ENCODE measurements around the gene KCTD1.

The KCTD1 gene

DNA sequence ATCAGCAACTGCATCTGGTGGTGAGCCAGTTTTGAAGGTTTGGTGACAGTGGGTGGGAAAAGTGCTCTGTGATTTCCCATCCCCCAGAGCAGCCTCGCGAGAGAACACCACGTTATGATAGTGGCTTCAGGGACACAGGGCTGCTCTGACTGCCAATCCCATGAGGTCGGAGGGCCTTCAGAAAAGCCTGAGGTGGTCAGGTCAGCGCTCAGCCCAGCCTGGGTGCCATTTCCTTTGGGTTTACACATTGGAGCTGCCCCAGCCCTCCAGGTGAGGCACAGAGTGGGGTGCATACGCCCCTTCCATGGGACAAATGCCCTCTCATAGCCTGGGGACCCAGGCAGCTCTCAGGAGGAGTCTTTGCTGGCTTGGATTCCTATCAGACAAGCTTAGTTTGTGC is 126.8 kb downstream of the KCTD1 start:
- no peak for DNase-seq

DNA sequence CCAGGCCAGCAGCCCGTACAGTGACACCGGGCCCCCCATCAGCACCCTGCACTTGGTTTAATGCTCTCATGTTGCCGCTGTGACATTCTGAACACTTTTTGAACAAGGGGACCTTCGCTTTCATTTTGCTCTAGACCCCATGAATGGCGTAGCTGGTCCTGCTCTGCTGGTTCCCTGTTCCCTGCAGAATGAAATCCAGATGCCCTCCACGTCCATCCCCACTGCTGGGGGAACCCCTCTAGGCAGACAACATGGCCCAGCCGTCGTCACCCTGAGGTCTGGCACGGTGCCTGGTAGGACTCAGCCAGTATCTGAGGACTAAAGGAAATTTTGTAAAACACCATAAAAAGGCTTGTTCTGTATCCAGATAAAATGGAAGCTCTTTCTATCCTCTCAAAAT is 128.6 kb downstream of the KCTD1 start:
- no peak for DNase-seq

DNA sequence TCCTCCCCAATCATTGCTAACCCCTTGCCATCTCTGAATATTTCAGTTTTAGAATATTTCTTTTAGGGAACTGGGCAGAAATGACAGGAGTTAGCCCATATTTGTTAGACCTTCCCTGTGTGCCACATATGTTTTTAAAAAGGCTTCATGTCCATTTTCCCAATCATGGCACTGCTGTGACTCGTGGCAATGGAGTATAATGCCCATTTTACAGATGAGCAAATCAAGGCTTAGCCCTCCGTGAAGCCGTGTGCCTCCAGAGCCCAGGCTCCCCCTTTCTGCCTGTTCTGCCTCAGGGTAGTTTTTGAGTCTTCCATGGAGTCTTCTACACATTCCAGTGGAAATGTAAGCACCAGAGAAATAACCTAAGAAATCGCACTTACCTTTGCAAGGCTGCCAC is 130.1 kb downstream of the KCTD1 start:
- no peak for DNase-seq

DNA sequence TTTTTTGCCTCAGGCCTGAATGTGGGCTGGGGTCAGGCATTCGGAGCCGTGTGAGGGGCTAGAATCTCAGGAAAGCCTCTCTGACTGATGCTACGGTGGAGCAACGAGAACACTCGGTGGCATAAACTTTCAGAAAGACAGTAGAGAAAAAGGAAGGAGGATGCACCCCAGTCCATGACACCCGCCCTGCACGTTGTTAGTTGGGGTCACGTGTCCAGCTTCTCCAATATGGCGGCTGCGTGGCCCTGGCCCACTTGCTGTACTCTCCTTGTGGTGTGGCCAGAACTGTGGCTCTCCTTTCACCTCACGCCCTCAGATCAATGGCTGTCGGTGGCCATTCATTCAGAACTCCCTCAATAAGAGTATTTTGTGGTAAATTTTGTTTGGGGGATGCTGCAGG is 131.2 kb downstream of the KCTD1 start:
- no peak for DNase-seq

DNA sequence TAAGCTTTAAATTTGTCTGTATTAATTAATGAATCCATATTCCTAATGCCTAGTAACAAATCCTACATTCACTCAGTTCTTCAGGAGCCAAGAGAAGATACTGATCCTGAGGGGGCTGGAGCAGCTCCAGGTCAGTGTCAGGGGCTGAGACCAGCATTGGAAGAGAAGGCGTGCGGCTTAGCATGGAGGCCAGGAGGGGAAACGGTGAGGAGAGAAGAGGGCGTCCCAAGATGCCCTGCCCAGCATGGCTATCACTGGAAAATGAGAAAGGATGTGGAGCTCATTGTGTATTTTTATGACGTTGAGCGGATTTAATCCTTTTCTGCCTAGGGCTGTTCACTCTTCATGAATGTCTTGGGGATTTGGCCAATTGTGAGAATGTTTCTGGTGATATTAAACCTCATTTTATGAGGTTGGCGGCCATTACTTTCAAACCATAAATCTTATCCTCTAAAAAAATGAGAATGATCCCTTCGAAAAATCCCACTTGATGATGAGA is 131.7 kb downstream of the KCTD1 start:
- DNase-seq, result no peak

DNA sequence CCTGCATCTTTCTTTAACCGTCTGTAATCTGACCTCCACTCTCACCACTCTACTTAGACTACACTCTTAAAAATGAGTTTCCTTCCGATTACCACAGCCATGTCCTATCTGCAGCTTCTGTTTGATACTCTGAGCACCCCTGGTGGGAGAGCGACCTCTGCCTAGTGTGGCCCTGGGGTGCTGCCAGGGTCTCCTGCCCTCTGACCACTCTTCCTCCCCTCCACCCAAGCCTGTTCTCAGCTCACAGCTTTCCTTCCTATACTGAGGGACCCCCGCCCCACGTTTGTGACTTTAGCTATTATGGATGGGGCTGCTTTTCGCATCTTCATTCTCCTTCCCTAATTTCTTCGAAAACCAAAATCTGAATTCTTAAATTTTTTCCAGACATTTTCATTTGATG is 132.7 kb downstream of the KCTD1 start:
- DNase-seq, result no peak

DNA sequence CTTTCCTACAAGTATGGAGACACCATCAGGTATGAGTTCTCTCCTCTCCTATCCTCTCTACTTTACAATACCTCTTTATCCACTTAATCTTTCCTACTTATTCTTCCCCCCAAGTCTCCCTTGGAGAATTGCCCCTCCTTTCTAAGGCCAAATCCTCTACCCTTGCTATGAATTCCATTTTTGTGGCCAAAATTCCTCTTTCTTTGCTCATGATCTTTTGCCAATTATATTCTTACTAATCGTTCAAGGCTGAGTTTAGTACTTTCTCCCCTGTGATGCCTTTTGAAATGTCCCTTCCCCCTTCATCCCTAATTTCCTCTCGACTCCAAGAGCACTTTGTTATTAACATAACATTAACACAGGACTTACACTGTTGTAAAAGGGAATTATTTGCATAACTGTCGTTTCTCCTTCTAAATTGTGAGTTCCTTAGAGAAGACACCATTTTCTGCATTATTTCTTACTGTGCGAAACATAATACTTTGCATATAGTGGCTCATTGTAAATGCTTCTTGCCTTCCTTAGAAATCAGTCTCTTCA is 133.4 kb downstream of the KCTD1 start:
- DNase-seq, result no peak

DNA sequence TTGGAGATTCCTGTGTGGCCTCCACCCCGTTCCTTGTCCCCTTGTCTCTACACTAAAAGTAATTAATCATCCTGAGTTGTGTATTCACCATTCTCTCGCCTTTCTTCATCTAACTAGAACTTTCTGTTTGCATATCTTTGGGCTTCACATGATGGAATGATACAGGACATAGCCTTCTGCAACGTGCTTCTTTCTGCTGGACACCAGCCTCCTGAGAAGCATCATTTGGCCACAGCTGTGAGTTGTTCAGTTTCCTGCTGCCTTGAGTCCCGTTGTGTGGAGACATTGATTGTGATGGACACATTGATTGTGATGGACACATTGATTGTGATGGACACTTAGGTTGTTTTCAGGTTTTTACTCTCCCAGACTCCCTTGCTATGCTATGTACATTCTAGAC is 139.3 kb downstream of the KCTD1 start:
- no peak for DNase-seq

DNA sequence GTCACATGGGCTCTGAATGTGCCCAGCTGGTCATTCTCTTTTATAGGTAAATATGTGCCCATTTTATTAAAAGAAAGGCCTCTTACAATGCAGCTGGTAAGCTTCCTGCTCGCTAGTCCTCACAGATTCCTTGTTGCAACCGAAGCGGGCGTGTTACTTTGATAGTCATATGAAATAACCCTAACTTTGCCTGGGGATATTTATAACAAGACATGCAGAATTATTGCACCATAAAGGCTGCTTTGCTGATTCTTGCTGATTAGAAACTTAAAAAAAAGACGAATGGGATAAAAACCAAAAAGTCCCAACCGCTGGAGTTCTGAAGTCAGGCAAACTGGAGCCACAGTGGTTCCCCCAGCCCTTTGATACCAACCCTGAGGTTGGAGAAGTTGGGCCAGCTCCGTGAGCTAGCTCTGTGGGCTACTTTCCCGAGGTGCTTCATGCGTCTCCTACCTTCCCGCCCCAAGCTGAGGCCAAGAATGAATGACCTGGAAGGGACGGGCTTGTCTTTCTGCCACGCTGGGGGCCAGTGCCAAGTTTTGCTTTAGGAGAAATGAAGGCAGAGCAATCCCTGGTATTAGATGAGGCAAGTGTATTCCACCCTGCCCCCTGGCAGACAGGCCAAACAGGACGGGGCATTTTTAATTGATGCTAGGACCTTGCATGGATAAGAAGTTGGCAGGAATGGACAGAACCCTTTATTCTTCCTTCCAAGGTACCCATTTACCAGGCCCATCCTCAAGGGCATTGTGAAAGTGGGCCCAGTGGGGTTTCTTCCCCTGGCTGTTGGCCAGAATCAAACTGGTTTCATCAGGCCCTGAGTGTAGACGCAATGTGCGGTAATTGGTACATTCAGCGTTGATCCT is 140.4 kb downstream of the KCTD1 start:
- DNase-seq, result no peak

DNA sequence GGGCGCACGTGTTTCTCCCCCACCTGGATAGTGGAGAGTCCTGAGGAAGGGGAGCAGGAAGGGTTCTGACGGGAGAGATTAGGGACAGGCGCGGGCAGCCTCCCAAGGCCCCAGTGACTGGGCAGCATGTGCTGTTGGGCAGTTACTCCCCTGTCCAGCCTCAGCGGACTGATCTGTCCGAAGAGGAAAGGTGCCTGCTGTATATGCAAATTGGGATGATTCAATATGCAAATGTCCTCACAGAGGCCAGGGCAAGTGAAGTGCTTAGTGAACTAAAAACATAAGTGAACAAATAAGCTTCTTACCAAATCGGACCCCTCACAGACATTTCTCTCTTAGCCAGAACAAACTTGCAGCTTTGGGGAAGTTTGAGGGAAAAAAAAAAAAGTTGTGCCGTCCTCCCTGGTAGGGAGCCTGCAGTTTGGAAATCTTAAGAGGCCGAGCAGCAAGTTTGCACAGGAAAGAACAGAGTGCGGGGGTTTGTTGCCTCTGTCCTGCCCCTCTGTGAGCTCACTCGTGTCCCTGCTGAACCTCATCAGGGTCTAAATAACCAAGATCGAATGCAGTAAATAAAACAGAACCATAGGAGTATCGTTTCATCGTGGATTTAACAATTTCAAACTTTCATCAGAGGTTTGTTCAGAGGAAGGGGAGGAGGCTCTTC is 141.4 kb downstream of the KCTD1 start:
- no peak for DNase-seq

DNA sequence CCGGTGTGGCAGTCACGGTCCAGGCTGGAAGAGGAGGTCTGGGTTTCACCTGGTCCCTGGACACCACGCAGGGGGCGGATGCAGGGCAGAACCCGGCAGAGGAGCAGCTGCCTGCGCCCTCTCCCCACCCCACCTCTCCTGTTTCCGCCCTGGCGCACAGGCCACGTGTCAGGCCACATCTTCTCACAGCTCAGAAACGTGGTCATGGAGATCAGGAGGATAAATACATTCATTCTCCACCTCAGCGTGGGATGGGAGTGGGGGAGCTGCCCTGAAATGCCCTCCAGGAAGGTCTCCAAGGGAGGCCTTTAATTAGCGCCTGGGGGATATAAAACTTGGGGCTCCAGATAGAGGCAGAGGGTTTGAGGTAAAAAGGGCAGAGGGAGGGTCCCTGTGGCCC is 142.0 kb downstream of the KCTD1 start:
- DNase-seq, result no peak

DNA sequence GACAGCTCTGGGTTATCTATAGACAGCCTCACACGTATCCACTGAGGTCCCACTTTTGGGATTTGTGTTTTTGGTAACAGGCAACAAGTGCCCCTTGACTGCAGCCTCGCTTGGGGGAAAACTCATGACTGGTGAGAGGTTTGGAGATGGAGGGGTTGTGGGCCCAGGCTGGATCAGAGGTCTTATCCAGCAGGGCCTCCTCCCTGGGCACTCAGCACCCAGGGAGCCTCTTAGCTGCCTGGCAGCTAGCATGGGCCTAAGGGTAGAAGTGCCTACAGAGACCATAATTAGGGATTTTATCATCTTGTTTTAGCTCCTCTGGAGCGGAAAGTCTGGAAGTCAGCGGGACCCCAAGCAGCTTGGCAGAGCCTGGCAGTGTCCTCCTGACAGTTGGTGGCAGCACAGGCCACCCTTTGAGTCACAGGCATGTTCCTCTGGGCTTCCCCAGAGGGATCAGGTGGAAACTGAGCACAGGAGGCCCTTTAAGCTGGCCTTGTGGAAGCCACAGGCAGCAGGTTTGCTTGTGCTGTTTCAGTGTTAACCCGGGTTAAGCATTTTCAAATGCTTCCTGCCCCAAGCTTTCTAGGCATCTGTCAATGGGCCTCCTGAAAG is 143.1 kb downstream of the KCTD1 start:
- no peak for DNase-seq

All from activated CD4-positive, alpha-beta T cell treated with anti-CD3 and anti-CD28 coated beads for 4 hours (primary cell).